Stimulated activated CD4-positive, alpha-beta T cell treated with anti-CD3 and anti-CD28 coated beads, Interleukin-15, amount 100 ng/mL, for 48 hours (primary cell): Measurements from ENCODE around the gene CDK17.

Source experiments
- DNase-seq, 2 donors: peaks; one replicate each; pipeline ENCODE4 v3.0.0-alpha.2; 2020; ENCODE audit warnings: low read depth in 2 of 2

CDK17 gene

DNA sequence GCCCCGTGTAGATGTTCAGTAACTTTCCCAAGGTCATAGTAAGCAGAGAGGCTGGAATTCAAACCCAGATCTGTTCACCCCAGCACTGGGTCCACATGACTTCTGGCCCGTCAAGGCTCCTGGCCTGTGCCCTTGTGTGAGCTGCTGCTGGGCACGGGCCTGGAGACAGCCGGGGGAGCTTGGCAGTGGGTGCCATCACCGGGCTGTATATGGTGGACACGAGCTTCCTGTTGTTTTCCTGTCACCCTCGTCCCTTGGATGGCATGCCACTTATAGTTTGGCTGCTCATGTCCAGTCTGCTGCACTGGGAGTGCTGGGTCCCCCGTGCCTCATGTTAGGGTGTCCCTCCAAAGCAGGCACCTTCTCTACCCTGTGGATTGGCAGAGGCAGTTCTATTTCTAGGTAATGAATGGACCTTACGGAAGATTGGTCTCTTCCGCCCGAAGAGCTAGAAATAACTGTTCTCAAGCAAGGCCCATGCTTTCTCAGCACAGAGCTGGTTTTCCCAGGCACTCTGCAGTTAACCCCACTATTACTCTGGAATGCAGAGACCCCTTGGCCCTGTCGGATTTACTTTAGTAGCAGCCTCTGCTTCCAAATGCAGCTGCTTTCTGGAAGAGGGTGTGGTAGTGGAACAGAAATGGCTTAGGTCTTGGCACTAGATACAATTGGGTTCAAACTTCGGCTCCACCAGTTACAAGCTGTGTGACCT is 161.7 kb downstream of the CDK17 start:
- DNase-seq: no peak

DNA sequence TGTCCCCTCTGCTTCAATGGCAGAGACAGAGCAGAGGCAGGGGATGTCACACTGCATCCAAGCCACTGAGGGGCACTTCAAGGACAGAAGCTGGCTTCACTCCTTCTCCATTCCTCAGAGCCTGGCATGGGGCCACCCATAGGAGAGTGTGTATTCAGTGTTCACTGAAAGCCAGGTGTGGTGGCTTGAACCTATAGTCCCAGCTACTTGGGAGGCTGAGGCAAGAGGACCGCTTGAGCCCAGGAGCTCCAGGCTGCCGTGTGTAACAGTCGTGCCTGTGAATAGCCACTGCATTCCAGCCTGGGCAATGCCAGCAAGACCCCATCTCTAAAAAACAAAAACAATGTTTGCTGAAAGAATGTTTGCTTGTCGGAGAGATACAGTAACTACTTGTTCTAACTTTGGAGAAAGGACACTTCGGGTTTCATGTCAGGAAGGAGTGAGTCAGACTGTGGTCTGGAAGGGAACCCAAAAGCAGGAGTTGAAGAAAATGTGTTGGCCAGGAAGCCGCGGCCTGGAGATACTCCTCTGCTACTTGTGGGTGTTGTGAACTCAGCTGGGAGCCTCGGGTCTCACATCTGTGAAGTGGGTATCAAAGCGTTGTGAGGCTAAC is 162.7 kb downstream of the CDK17 start:
- peak in 1 of 2 donors; percentile 33 for DNase-seq

DNA sequence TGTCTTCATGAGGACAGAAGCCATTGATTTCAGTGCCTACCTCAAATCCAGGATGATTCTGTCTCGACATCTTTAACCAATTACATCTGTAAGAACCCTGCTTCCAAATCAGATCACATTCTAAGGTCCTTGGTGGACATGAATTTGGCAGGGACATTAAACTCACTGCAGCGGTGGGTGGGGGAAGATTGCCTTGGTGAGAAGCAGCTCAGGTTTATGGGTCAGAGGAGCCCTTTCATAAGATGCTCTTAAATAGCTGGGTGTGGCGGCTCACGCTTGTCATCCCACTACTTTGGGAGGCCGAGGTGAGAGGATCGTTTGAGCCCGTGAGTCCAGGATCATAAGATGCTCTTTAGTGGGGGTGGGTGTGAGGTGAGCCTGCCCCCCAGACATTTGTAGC is 163.2 kb downstream of the CDK17 start:
- DNase-seq: no peak

DNA sequence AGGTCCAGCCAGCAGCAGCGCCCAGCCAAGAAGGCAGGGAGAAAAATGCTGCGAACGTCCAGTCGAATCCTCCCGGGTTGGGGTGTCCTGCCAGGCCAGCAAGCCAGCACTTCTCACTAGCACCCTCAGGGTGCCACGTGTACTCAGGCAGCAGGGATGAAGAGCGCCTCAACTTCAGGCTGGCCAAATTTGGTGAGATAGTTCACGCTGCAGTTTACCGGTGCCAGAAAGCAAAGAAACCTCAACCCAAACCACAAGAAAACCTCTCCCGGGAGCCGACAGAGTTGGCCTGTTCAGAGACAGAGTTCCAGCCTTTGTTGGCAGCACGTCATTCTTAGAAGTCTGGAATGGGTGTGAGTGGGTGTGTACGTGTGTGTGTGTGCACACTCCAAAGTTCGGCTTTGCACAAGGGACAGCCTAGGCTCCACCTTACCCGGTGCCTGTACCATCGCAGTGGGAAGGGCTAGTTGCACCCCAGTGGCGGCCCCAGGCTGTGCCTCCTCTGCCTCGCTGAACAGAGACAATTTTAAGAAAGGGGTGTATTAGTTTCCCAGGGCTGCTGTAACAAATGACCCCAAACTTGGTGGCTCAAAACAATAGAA is 163.9 kb downstream of the CDK17 start:
- no peak for DNase-seq

DNA sequence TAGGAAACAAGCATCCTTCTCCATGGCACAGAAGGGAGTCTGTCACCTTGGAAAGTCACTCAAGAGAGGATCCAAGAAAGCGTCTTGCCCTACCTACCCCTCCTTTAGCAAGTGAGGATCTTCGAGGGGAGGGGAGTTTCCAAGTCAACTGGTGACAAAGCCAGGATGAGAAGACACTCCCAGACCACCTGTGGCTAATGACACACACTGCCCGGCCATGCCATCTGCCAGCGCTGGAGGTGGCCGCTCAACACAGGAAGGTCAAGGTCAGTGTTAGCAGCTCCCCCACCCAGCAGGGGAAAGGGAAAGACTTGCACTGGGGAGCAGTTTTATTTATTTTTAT is 164.8 kb downstream of the CDK17 start:
- no peak for DNase-seq

DNA sequence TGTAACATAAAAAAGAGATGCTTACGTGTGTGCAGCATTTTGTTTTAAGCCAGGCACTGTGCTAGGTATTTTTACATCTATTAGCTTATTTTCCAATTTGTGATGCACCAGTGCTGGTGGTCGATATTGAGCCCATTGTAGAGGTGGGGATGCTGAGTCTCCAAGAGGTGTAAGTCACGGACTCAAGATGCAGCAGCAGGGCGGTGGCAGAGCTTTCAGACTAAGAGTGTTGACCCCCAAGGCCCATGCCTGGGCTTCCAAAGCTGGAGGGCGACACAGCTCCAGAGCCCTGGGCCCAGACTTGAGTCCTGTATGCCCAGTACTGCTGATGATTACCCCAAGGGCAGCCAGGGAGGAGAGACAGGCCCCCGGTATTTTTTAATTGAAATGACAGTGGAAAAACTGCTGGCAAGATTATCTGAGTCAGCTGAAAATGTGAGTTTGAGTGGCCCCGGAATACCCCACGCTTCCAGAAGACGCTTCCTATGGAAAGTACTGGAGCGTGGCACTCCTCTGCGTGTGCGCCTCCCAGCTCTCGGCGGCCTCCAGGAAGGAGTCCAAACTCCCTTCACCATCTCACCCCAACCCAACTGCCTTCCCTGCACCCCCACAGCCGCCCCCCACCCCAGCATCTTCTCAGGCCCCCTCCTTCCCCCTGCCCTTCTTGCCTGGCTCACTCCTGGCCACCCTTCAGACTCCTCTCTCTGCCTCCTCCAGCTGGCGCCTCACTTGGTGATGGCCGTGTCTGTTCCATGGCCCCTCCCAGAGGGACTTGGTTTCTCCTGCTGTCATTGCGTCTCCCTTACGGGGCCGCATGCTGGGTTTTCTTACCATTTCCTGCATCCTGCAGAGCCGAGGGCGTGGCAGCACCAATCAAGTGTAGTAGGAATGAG is 165.4 kb downstream of the CDK17 start:
- no peak for DNase-seq

DNA sequence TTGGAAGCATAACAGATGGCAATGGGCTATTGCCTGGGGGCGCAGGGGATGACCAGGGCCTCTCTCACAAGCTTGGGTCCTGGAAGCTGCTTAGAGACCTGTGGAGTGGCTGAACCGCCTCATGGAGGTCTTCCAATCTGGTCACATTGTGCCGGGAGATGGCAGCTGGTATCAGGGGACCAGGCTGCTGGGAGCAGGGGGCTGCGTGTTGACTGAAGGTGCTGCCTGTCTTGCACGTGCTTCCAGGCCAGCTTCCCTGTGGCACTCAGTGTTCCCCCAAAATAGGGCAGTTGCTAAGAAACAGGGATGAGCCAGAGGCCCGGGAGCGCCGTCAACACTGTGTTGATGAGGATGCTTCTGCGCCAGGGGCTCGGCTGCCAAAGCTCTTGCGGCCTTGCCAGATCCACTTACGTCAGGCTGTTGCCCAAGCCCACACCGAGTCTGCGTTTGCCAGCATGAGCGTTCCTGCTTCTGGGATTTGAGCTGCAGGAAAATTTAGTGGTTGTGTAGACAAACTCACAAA is 166.2 kb downstream of the CDK17 start:
- no peak for DNase-seq

DNA sequence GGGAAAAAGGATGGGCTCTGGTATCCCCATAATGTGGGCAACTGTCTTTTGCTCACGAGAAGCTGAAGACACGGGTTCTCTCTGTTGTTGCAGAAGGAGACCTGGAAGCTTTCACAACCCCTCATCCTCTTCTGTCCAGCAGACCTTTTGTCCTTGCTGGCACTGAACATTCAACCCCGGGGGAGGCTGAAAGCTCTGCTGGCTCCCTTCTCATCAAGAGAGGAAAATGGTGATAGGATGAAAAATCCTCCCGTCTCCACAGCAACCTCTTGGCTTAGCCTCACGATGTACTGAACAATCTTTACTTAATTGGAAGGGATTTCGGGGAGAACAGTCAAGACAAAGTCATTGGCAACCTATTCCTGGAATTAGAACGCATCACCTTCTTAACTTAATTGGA is 167.1 kb downstream of the CDK17 start:
- no peak for DNase-seq

DNA sequence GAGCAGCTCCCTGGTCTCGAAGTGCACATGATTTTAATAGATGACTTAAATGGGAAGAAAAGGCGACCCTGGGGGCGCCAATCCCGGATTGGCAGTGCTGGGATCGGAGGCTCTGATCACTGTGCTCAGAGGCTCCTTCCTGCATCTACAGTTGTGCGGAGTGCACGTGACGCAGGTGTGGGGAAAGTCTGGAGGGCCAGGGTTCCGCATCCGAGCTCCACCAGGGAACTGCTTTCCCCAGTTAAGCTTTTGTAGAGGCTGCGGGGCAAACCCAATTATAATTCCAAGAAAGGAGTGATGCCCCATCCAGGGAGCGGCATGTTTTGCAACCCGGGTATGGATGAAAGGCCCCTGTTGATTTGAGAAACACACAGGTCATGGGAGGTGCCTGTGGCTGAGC is 169.6 kb downstream of the CDK17 start:
- DNase-seq: no peak

DNA sequence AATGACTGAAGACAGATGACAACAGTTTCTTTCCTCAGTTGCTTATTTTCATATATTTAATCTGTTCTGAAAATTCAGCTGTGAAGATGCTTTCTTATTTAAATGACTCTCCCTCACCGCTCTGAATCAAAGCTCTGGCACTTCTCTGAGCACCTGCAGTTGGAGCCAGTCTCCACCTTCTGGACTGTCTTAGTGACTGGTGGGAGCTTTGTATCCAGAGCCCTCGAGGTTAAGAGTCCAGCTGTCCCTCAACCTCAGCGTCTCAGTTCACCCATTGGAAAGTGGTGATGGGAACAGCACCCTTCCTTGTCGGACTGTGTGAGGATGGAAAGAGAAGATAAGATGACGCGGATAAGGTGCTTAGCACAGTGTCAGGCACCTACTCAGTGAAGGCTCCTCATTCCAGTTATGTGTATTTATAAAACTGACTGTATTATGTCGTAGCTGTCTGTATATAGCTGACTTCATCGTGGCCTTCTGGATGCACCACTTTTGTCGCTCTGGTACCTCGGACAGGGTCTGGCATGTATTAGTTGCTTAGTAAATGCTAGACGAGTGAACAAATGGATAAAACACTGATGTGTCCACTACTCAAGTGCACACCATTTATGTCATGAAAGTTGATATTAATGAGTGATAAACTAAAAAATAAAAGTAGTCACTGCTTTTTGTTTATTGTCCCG is 171.5 kb downstream of the CDK17 start:
- no peak for DNase-seq
